MM.1S (cell line): Measurements from ENCODE around the gene NRN1L.
"Not testable (repeated sequence)": the region's sequence is repeated elsewhere in the genome, so short reads cannot be mapped to it uniquely, and the experiment has no call there.

ENCODE experiments used
- DNase-seq: peaks from one replicate; pipeline ENCODE4 v3.0.0-alpha.2; 2015
- H2AFZ ChIP-seq: fragments of 300-600 bp; sonication (generic); 2 replicates; pipeline ENCODE4 v1.6.0; 2016; ENCODE audit warnings: antibody characterized with exemption, low read length
- H3F3A ChIP-seq: fragments of 300-600 bp; sonication (generic); 2 replicates; pipeline ENCODE4 v1.6.1; 2016; ENCODE audit warnings: mild to moderate bottlenecking, antibody characterized with exemption, low read length, moderate library complexity, mixed read lengths; ENCODE audit not compliant: insufficient read depth
- H3K27ac ChIP-seq: fragments of 300-600 bp; sonication (generic); 2 replicates; pipeline ENCODE4 v1.5.1; 2016; ENCODE audit warnings: mild to moderate bottlenecking, low read length
- H3K27me3 ChIP-seq: fragments of 300-600 bp; sonication (generic); replicated peaks from 2 replicates; pipeline ENCODE4 v1.6.0; 2016; ENCODE audit warnings: low read length; ENCODE audit not compliant: insufficient read depth
- H3K36me3 ChIP-seq: fragments of 300-600 bp; sonication (generic); replicated peaks from 2 replicates; pipeline ENCODE4 v1.6.1; 2016; ENCODE audit warnings: mild to moderate bottlenecking, low read length, mixed read lengths; ENCODE audit not compliant: insufficient read depth
- H3K4me1 ChIP-seq: fragments of 300-600 bp; sonication (generic); 2 replicates; pipeline ENCODE4 v1.6.1; 2016; ENCODE audit warnings: low read length, mixed read lengths
- H3K4me2 ChIP-seq: fragments of 300-600 bp; sonication (generic); 2 replicates; pipeline ENCODE4 v1.6.0; 2016; ENCODE audit warnings: low read depth, low read length
- H3K4me3 ChIP-seq: fragments of 300-600 bp; sonication (generic); 2 replicates; pipeline ENCODE4 v1.5.1; 2016; ENCODE audit warnings: low read length, mixed read lengths
- H3K79me2 ChIP-seq: fragments of 300-600 bp; sonication (generic); 2 replicates; pipeline ENCODE4 v1.6.1; 2016; ENCODE audit warnings: mixed run types, low read length, mixed read lengths
- H3K9ac ChIP-seq: fragments of 300-600 bp; sonication (generic); 2 replicates; pipeline ENCODE4 v1.6.1; 2016; ENCODE audit warnings: low read length, mixed read lengths
- H3K9me2 ChIP-seq: fragments of 300-600 bp; sonication (generic); replicated peaks from 2 replicates; pipeline ENCODE4 v1.6.1; 2016; ENCODE audit warnings: mild to moderate bottlenecking, low read length, mixed read lengths; ENCODE audit not compliant: insufficient read depth
- H3K9me3 ChIP-seq: fragments of 300-600 bp; sonication (generic); replicated peaks from 2 replicates; pipeline ENCODE4 v1.6.1; 2016; ENCODE audit warnings: mild to moderate bottlenecking, low read length, mixed read lengths; ENCODE audit not compliant: insufficient read depth
- H4K20me1 ChIP-seq: fragments of 300-600 bp; sonication (generic); 2 replicates; pipeline ENCODE4 v1.6.1; 2016; ENCODE audit warnings: mild to moderate bottlenecking, low read length, moderate library complexity, mixed read lengths; ENCODE audit not compliant: insufficient read depth
- CTCF ChIP-seq: fragments of 300-600 bp; sonication (generic); IDR thresholded peaks from 2 replicates; pipeline ENCODE4 v1.5.1; 2016; ENCODE audit warnings: antibody characterized with exemption, low read length, mixed read lengths
- EZH2 ChIP-seq: fragments of 300-600 bp; sonication (generic); optimal IDR thresholded peaks from 2 replicates; pipeline ENCODE3; 2017; ENCODE audit warnings: low read depth, mild to moderate bottlenecking, antibody characterized with exemption, low read length, mixed read lengths
- EZH2phosphoT487 ChIP-seq: fragments of 300-600 bp; sonication (generic); IDR thresholded peaks from 2 replicates; pipeline ENCODE4 v1.6.1; 2018; ENCODE audit warnings: antibody characterized with exemption, low read length

NRN1L gene

GRCh38 chr16:67910158-67910557, 25.5 kb downstream of the NRN1L start:
- no peaks in the 10 kb centered on the region for H3K4me1 ChIP-seq

DNA sequence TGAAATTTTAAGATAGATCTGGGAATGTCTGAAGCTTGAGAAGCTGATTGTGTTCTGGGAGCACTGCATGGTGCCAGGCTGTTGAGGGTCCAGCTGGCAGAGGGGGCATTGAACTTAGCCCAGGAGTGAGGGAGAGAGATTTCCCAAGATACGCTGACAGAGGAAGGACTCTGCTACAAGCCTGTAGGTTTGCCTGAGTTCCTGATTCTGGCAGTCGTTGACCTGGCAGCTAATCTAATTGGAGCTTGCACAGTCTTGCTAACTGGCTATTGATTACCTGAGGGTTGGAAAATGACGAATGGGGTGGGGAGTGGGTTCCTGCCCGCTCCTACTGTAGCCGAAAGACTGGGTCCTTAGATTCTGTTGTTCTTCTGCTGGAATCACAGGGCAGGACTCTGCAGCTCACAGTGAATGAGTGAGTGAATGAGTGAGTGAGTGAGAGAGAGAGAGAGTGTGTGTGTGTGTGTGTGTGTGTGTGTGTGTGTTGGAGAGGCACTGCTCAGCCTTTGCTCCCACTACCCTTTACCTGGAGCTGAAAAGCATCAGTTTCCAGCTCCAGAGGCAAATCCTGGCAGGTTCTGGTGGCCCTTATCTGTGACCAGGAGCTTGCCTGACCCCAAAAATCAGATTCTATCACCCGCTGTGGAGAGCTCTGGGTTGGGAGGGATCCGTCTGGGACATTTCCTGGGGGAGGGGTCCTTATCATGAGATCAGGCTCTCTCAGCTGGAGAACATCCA, 30.2 kb downstream of the NRN1L start:
- no peaks in the 10 kb centered on the region for H3K9me2 ChIP-seq
- no peaks in the 10 kb centered on the region for H3K4me1 ChIP-seq
- no peaks in the 10 kb centered on the region for H3K36me3 ChIP-seq
- H3F3A ChIP-seq = no peaks in the 10 kb centered on the region
- TF ChIP-seq EZH2 (no peak), EZH2phosphoT487 (no peak), CTCF (no peak)
- no peak overlapping the region for H3K4me3 ChIP-seq
- no peaks in the 10 kb centered on the region for H3K27me3 ChIP-seq
- no peak overlapping the region for H2AFZ ChIP-seq
- H3K9me3 ChIP-seq = no peaks in the 10 kb centered on the region
- peaks cover 9% of the 10 kb centered on the region for H3K79me2 ChIP-seq
- H3K27ac ChIP-seq = no peak overlapping the region
- no peak overlapping the region for H3K4me2 ChIP-seq
- no peaks in the 10 kb centered on the region for H4K20me1 ChIP-seq
- H3K9ac ChIP-seq = no peak overlapping the region
- no peak for DNase-seq

More at GRCh38 chr16:67910158-67910557, 25.5 kb downstream of the NRN1L start:
- Histone ChIP-seq H4K20me1 (no peaks in the 10 kb centered on the region), H2AFZ (no peak overlapping the region), H3K9me2 (no peaks in the 10 kb centered on the region), H3F3A (no peaks in the 10 kb centered on the region), H3K9me3 (no peaks in the 10 kb centered on the region), H3K4me3 (no peak overlapping the region), H3K27ac (no peak overlapping the region), H3K9ac (no peak overlapping the region), H3K27me3 (no peaks in the 10 kb centered on the region), H3K4me2 (no peak overlapping the region), H3K79me2 (no peaks in the 10 kb centered on the region), H3K36me3 (no peaks in the 10 kb centered on the region; the same call in 1 of the 2 replicates)
- TF ChIP-seq CTCF (no peak), EZH2phosphoT487 (no peak), EZH2 (no peak)
- DNase-seq = no peak

GRCh38 chr16:67915496-67915769, 30.7 kb downstream of the NRN1L start:
- H2AFZ ChIP-seq, H3K4me1 ChIP-seq, H3K9me3 ChIP-seq, H3K4me3 ChIP-seq, H3F3A ChIP-seq, H3K27me3 ChIP-seq, H3K36me3 ChIP-seq, H4K20me1 ChIP-seq, H3K4me2 ChIP-seq, H3K79me2 ChIP-seq, H3K27ac ChIP-seq, DNase-seq, H3K9me2 ChIP-seq, H3K9ac ChIP-seq: not testable (repeated sequence)

DNA sequence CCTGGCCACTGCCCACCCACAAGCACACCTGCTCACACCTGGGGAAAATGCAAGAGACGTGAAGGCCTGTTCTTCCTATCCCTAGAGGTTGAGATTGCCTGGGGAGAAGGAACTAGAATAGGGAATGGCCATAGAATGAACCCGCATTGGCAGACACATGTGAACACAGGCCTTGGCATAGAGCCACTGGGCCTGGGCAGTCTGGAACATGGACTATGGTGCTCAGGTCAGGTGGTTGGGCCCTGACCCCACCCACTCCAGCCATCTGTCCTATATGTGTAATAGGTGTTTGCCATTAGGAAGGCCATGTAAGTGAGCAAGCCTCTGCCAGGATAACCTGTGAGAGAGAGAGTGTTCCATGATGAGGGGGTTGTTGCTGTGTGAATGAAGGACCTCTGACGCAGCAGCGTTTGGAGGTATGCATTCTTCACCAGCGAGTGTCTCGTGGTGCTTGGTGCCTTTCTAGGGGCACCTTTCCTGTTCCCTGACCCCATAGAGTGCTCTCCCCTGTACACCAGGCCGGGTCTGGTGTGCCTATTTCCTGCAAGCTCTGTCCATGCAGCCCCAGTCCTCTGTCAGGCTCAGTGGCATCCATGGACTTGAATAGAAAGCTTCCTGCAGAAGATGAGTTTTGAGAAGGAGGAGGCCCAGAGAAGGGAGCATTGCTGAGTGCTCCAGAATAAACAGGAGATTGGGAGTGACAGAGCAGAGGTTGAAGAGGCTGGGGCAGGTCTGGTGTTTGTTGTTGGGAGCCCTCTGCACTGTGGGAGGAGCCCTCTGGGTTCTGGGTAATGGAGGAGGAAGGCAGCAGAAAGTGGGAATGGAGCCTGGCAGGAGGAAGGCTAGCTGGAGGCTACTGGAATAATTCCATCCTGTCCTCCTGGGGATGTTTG, 31.4 kb downstream of the NRN1L start:
- no peaks in the 10 kb centered on the region for H4K20me1 ChIP-seq
- peaks cover 9% of the 10 kb centered on the region for H3K79me2 ChIP-seq
- H3K4me2 ChIP-seq = no peak overlapping the region
- no peaks in the 10 kb centered on the region for H3F3A ChIP-seq
- no peaks in the 10 kb centered on the region for H3K27me3 ChIP-seq
- no peak for DNase-seq
- H3K4me1 ChIP-seq = no peaks in the 10 kb centered on the region
- H3K4me3 ChIP-seq = no peak overlapping the region
- H3K27ac ChIP-seq = no peak overlapping the region
- H3K9me3 ChIP-seq = no peaks in the 10 kb centered on the region
- H3K9me2 ChIP-seq = no peaks in the 10 kb centered on the region
- no peak overlapping the region for H3K9ac ChIP-seq
- no peak overlapping the region for H2AFZ ChIP-seq
- no peak for TF ChIP-seq CTCF
- TF ChIP-seq EZH2phosphoT487 = no peak
- TF ChIP-seq EZH2 = no peak
- no peaks in the 10 kb centered on the region for H3K36me3 ChIP-seq
